ENCODE data around the gene C1orf50. TPM values are rescaled to one million over a fixed set of nuclear protein-coding genes. Genes with fewer than 3 reads are reported as not detected.
"Not testable (repeated sequence)": the region's sequence is repeated elsewhere in the genome, so short reads cannot be mapped to it uniquely, and the experiment has no call there.

C1orf50 gene
- total RNA-seq, 1 experiment from 2014 or later, result 7.7 TPM

DNA sequence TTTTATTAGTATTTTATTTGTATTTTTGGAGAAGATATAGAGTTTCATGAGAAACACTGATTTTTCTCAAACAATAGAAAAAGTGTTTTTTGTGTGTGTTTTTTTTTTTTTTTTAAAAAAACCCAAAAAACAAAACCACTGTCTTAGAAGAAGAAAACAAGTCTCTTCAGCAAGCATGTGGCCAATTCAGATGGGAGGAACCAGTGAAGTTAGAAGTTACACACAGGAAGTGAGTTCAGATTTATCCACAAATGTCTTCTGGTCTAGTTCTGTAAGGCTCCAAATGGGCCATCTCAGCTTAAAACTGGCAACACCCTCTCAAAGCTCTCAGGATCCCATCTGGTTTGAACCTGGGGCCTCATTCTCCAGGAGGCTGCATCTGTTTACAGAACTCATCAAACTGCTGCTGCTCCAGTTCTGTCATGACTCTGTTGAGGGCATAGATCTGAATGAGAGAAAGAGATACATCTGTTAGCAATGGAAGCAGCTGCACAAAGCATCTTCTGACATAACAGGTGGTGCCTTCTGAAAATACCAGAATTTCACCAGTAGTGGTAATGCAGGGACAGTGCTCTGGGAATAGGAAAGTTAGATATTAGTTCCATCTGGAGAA lies 40.1 kb downstream of the C1orf50 start:
- no peak overlapping the region for H3K4me2 ChIP-seq (ENCODE audit: insufficient read depth, insufficient read length, low read length)
- no peaks in the 10 kb centered on the region for H3K79me1 ChIP-seq (ENCODE audit: insufficient read depth, low read depth, low read length, poor library complexity, severe bottlenecking)
- no peak overlapping the region for H2BK120ac ChIP-seq (ENCODE audit: low read depth, low read length, poor library complexity, severe bottlenecking)
- H4K20me1 ChIP-seq (ENCODE audit: control insufficient read depth, insufficient read depth, insufficient read length), result no peaks in the 10 kb centered on the region
- no peaks in the 10 kb centered on the region for H3K27me3 ChIP-seq (ENCODE audit: insufficient read depth, low read length)
- H2AFZ ChIP-seq (ENCODE audit: low read length), result no peak overlapping the region
- H2BK15ac ChIP-seq (ENCODE audit: low read depth, low read length), result no peak overlapping the region
- no peak overlapping the region for H3K14ac ChIP-seq (ENCODE audit: insufficient read depth, low read length)
- H3K9me3 Mint-ChIP-seq, result peaks cover 17 to 19% of the 10 kb centered on the region in 2 experiments
- H3K23me2 ChIP-seq (ENCODE audit: insufficient read length, low read depth, low read length, poor library complexity, severe bottlenecking), result no peaks in the 10 kb centered on the region
- no peak overlapping the region for H4K5ac ChIP-seq (ENCODE audit: insufficient read length, low read depth, low read length)
- TF ChIP-seq, protein P1, sequence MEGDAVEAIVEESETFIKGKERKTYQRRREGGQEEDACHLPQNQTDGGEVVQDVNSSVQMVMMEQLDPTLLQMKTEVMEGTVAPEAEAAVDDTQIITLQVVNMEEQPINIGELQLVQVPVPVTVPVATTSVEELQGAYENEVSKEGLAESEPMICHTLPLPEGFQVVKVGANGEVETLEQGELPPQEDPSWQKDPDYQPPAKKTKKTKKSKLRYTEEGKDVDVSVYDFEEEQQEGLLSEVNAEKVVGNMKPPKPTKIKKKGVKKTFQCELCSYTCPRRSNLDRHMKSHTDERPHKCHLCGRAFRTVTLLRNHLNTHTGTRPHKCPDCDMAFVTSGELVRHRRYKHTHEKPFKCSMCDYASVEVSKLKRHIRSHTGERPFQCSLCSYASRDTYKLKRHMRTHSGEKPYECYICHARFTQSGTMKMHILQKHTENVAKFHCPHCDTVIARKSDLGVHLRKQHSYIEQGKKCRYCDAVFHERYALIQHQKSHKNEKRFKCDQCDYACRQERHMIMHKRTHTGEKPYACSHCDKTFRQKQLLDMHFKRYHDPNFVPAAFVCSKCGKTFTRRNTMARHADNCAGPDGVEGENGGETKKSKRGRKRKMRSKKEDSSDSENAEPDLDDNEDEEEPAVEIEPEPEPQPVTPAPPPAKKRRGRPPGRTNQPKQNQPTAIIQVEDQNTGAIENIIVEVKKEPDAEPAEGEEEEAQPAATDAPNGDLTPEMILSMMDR (conservative IDR thresholded peaks at IDR 0.05), result no peak
- H3K79me2 ChIP-seq (ENCODE audit: insufficient read depth, low read length), result no peaks in the 10 kb centered on the region
- no peaks in the 10 kb centered on the region for H3K27me3 Mint-ChIP-seq (ENCODE audit: low read depth)
- H3T11ph ChIP-seq (ENCODE audit: low read length), result no peak overlapping the region
- no peak overlapping the region for H3K27ac Mint-ChIP-seq
- H3K9me3 ChIP-seq (ENCODE audit: control insufficient read depth, low read depth, low read length), result no peaks in the 10 kb centered on the region
- H3K23ac ChIP-seq (ENCODE audit: insufficient read length, low read depth, low read length), result no peak overlapping the region
- H3K4me1 ChIP-seq (ENCODE audit: insufficient read depth, low read length), result no peaks in the 10 kb centered on the region
- no peak overlapping the region for H2BK5ac ChIP-seq (ENCODE audit: insufficient read length, low read length)
- H3K9ac ChIP-seq (ENCODE audit: extremely low read depth, insufficient read length, low read length), result no peak overlapping the region
- H3K4ac ChIP-seq (ENCODE audit: low read depth, low read length), result no peak overlapping the region
- H4K8ac ChIP-seq (replicated peaks; ENCODE audit: insufficient read length, low read depth, low read length), result no peak overlapping the region
- H2AK5ac ChIP-seq (ENCODE audit: insufficient read length, low read length), result no peak overlapping the region
- DNase-seq, result no peak
- peaks cover 19 to 41% (median 38%) of the 10 kb centered on the region in 3 experiments for H3K36me3 Mint-ChIP-seq (ENCODE audit: insufficient read depth in 1 of 3, low read depth in 3 of 3)
- H3K27ac ChIP-seq (ENCODE audit: insufficient read length, low read depth, low read length), result no peak overlapping the region
- no peak overlapping the region for H3K56ac ChIP-seq (ENCODE audit: insufficient read length, low read depth, low read length)
- H4K91ac ChIP-seq (ENCODE audit: insufficient read length, low read depth, low read length), result no peak overlapping the region
- H3K4me3 Mint-ChIP-seq, result no peak overlapping the region
- H2BK12ac ChIP-seq (ENCODE audit: insufficient read length, low read depth, low read length), result no peak overlapping the region
- no peak overlapping the region for H3K18ac ChIP-seq (ENCODE audit: insufficient read length, low read depth, low read length)
- H2BK20ac ChIP-seq (ENCODE audit: low read depth, low read length, poor library complexity, severe bottlenecking), result no peak overlapping the region
- H3K4me1 Mint-ChIP-seq, result no peaks in the 10 kb centered on the region; a peak in 1 of 4 replicates

DNA sequence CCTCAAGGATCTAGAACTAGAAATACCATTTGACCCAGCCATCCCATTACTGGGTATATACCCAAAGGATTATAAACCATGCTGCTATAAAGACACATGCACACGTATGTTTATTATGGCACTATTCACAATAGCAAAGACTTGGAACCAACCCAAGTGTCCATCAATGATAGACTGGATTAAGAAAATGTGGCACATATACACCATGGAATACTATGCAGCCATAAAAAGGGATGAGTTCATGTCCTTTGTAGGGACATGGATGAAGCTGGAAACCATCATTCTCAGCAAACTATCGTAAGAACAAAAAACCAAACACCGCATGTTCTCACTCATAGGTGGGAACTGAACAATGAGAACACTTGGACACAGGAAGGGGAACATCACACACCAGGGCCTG lies 47.8 kb downstream of the C1orf50 start:
- not testable (repeated sequence) for H3K79me2 ChIP-seq (ENCODE audit: insufficient read depth, low read length); H2BK5ac ChIP-seq (ENCODE audit: insufficient read length, low read length); H4K5ac ChIP-seq (ENCODE audit: insufficient read length, low read depth, low read length); H4K8ac ChIP-seq (replicated peaks; ENCODE audit: insufficient read length, low read depth, low read length); H2AFZ ChIP-seq (ENCODE audit: low read length); H4K20me1 ChIP-seq (ENCODE audit: control insufficient read depth, insufficient read depth, insufficient read length); H3K18ac ChIP-seq (ENCODE audit: insufficient read length, low read depth, low read length); H2BK12ac ChIP-seq (ENCODE audit: insufficient read length, low read depth, low read length); H3K79me1 ChIP-seq (ENCODE audit: insufficient read depth, low read depth, low read length, poor library complexity, severe bottlenecking); H3K9ac ChIP-seq (ENCODE audit: extremely low read depth, insufficient read length, low read length); H3K14ac ChIP-seq (ENCODE audit: insufficient read depth, low read length); H3K4me2 ChIP-seq (ENCODE audit: insufficient read depth, insufficient read length, low read length); H3K27ac ChIP-seq (ENCODE audit: insufficient read length, low read depth, low read length); H2BK120ac ChIP-seq (ENCODE audit: low read depth, low read length, poor library complexity, severe bottlenecking); H4K91ac ChIP-seq (ENCODE audit: insufficient read length, low read depth, low read length); H3K4me3 Mint-ChIP-seq; H3K23ac ChIP-seq (ENCODE audit: insufficient read length, low read depth, low read length); H3K27ac Mint-ChIP-seq; H2BK15ac ChIP-seq (ENCODE audit: low read depth, low read length); DNase-seq; H3K4ac ChIP-seq (ENCODE audit: low read depth, low read length); H3K4me1 ChIP-seq (ENCODE audit: insufficient read depth, low read length); H2AK5ac ChIP-seq (ENCODE audit: insufficient read length, low read length); H3K27me3 Mint-ChIP-seq (ENCODE audit: low read depth); H3K56ac ChIP-seq (ENCODE audit: insufficient read length, low read depth, low read length); H3K27me3 ChIP-seq (ENCODE audit: insufficient read depth, low read length); H2BK20ac ChIP-seq (ENCODE audit: low read depth, low read length, poor library complexity, severe bottlenecking); H3K9me3 Mint-ChIP-seq; H3T11ph ChIP-seq (ENCODE audit: low read length); H3K23me2 ChIP-seq (ENCODE audit: insufficient read length, low read depth, low read length, poor library complexity, severe bottlenecking); H3K9me3 ChIP-seq (ENCODE audit: control insufficient read depth, low read depth, low read length)
- peaks cover 0 to 21% (median 16%) of the 10 kb centered on the region in 3 experiments; a peak in 5 of 7 replicates for H3K36me3 Mint-ChIP-seq (ENCODE audit: insufficient read depth in 1 of 3, low read depth in 3 of 3)
- H3K4me1 Mint-ChIP-seq, result peaks cover 12 to 16% of the 10 kb centered on the region in 2 experiments
- WGBS (ENCODE audit: extremely low coverage, insufficient read length, low lambda C conversion rate), result no CpG with 5 or more reads among the region's 3 CpGs
